Measurements from ENCODE around the gene TYW5. TPM values are rescaled to one million over a fixed set of nuclear protein-coding genes. Genes with fewer than 3 reads are reported as not detected.

TYW5 gene
- total RNA-seq, 1 experiment from 2014 or later = 13.5 TPM

DNA sequence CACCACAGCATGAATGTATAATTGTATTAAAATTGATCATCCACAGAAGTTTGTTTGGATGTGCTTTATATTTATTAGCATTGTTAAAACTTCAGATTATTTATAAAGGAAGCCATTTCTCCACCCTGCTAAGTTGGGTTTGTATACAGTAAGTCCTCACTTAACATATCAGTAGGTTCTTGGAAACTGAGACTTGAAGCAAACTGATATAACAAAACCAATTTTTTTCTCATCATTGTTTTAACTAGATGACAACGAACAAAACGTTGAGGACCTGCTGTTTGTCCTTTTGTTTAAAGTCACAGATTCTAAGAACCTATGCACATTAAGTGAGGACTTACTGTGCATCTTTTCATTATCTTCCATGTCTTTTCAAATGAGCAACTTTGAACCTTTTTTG is 27.1 kb downstream of the TYW5 start:
- no peaks in the 10 kb centered on the region for H3K9me3 Mint-ChIP-seq
- H3K27ac Mint-ChIP-seq = peak overlapping the region; percentile 76
- H3K27me3 Mint-ChIP-seq (ENCODE audit: low read depth) = no peaks in the 10 kb centered on the region
- no peak for DNase-seq (ENCODE audit: low spot score)
- H3K4me3 Mint-ChIP-seq = peak overlapping the region; percentile 26; the same call in 1 of the 2 replicates
- no peak for ATAC-seq
- TF ChIP-seq ZNF512 (CRISPR knock-in tag; IDR thresholded peaks at IDR 0.05; ENCODE audit: borderline replicate concordance) (no peak), MXD4 (CRISPR knock-in tag; IDR thresholded peaks at IDR 0.05; ENCODE audit: borderline replicate concordance) (no peak), ESRRA (CRISPR knock-in tag; IDR thresholded peaks at IDR 0.05; ENCODE audit: borderline replicate concordance) (no peak), TEAD4 (CRISPR knock-in tag; IDR thresholded peaks at IDR 0.05) (no peak), ATF1 (CRISPR knock-in tag; IDR thresholded peaks at IDR 0.05) (no peak)
- TF ChIP-seq, protein P1, sequence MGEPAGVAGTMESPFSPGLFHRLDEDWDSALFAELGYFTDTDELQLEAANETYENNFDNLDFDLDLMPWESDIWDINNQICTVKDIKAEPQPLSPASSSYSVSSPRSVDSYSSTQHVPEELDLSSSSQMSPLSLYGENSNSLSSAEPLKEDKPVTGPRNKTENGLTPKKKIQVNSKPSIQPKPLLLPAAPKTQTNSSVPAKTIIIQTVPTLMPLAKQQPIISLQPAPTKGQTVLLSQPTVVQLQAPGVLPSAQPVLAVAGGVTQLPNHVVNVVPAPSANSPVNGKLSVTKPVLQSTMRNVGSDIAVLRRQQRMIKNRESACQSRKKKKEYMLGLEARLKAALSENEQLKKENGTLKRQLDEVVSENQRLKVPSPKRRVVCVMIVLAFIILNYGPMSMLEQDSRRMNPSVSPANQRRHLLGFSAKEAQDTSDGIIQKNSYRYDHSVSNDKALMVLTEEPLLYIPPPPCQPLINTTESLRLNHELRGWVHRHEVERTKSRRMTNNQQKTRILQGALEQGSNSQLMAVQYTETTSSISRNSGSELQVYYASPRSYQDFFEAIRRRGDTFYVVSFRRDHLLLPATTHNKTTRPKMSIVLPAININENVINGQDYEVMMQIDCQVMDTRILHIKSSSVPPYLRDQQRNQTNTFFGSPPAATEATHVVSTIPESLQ (CRISPR knock-in tag; IDR thresholded peaks at IDR 0.05) = no peak
- peaks cover 41% of the 10 kb centered on the region for H3K36me3 Mint-ChIP-seq
- ChIA-PET POLR2A (no interaction called here), CTCF (no interaction called here)
- peaks cover 27% of the 10 kb centered on the region for H3K4me1 Mint-ChIP-seq

- Mint-ChIP-seq H3K27ac (no peak overlapping the region; the same call in 1 of the 2 replicates), H3K27me3 (ENCODE audit: low read depth) (no peaks in the 10 kb centered on the region), H3K4me3 (no peak overlapping the region), H3K4me1 (peaks cover 37% of the 10 kb centered on the region), H3K9me3 (no peaks in the 10 kb centered on the region), H3K36me3 (peaks cover 35% of the 10 kb centered on the region)
- DNase-seq (ENCODE audit: low spot score) (no peak), ATAC-seq (no peak)
- TF ChIP-seq ATF1 (CRISPR knock-in tag; IDR thresholded peaks at IDR 0.05) = no peak
- TF ChIP-seq, protein P2, sequence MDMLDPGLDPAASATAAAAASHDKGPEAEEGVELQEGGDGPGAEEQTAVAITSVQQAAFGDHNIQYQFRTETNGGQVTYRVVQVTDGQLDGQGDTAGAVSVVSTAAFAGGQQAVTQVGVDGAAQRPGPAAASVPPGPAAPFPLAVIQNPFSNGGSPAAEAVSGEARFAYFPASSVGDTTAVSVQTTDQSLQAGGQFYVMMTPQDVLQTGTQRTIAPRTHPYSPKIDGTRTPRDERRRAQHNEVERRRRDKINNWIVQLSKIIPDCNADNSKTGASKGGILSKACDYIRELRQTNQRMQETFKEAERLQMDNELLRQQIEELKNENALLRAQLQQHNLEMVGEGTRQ (CRISPR knock-in tag; IDR thresholded peaks at IDR 0.05) = no peak
- no peak for TF ChIP-seq JUN (CRISPR knock-in tag; IDR thresholded peaks at IDR 0.05)
- no peak for TF ChIP-seq NFYB (CRISPR knock-in tag; conservative IDR thresholded peaks at IDR 0.05; ENCODE audit: low read depth)
- TF ChIP-seq, protein P3, sequence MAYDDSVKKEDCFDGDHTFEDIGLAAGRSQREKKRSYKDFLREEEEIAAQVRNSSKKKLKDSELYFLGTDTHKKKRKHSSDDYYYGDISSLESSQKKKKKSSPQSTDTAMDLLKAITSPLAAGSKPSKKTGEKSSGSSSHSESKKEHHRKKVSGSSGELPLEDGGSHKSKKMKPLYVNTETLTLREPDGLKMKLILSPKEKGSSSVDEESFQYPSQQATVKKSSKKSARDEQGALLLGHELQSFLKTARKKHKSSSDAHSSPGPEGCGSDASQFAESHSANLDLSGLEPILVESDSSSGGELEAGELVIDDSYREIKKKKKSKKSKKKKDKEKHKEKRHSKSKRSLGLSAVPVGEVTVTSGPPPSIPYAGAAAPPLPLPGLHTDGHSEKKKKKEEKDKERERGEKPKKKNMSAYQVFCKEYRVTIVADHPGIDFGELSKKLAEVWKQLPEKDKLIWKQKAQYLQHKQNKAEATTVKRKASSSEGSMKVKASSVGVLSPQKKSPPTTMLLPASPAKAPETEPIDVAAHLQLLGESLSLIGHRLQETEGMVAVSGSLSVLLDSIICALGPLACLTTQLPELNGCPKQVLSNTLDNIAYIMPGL (CRISPR knock-in tag; IDR thresholded peaks at IDR 0.05) = no peak
- no peak for TF ChIP-seq USF1 (CRISPR knock-in tag; IDR thresholded peaks at IDR 0.05)
- TF ChIP-seq ESRRA (CRISPR knock-in tag; IDR thresholded peaks at IDR 0.05; ENCODE audit: borderline replicate concordance) = no peak
- ChIA-PET POLR2A (interaction anchor here (0.8 kb wide), 1 partner anchor 9 kb away, joined by 4 read pairs; no protein-coding TSS in a partner anchor), CTCF (no interaction called here)
These were observed 28.5 kb downstream of the TYW5 start for GRCh38 chr2:199926806-199927205.

GRCh38 chr2:199923924-199924323 is 31.4 kb downstream of the TYW5 start:
- no peak overlapping the region for H3K4me3 Mint-ChIP-seq
- peaks cover 36% of the 10 kb centered on the region for H3K4me1 Mint-ChIP-seq
- ATAC-seq (no peak), DNase-seq (ENCODE audit: low spot score) (no peak)
- H3K27ac Mint-ChIP-seq = no peak overlapping the region
- no peaks in the 10 kb centered on the region for H3K27me3 Mint-ChIP-seq (ENCODE audit: low read depth)
- TF ChIP-seq ZNF263 (CRISPR knock-in tag; IDR thresholded peaks at IDR 0.05; ENCODE audit: low read depth) = no peak
- no peak for TF ChIP-seq MXD4 (CRISPR knock-in tag; IDR thresholded peaks at IDR 0.05; ENCODE audit: borderline replicate concordance)
- no peak for TF ChIP-seq MAX (CRISPR knock-in tag; IDR thresholded peaks at IDR 0.05)
- H3K9me3 Mint-ChIP-seq = peaks cover under 1% of the 10 kb centered on the region
- peaks cover 32% of the 10 kb centered on the region for H3K36me3 Mint-ChIP-seq
- ChIA-PET CTCF (no interaction called here), POLR2A (no interaction called here)

Measured in WTC11 (cell line).